Pancreas (tissue), 10 donors: ENCODE measurements around the gene JMJD8. TPM values are rescaled to one million over a fixed set of nuclear protein-coding genes. Genes with fewer than 3 reads are reported as not detected.
A peak's percentile ranks its signal among the peaks of the same experiment; 100 is the strongest.

Experiments
- ATAC-seq, 4 donors: fragments of 200-7000 bp; cut with Tn5 transposase; one replicate each; pipeline versions ENCODE4 v1.8.0 to v1.9.1; 2020; ENCODE audit warnings: mild to moderate bottlenecking in 4 of 4, moderate library complexity in 4 of 4
- DNase-seq, 6 donors: peaks; one replicate each; pipeline ENCODE4 v3.0.0-alpha.2; 2020
- FAIRE-seq: peaks from 2 replicates; lab custom pipeline; 2012; peaks lifted over from hg19 to GRCh38; lab: Jason Lieb, UNC
- H3K27ac ChIP-seq, 4 donors: fragments of 200-600 bp; sonication (generic); 1 replicate in 3 of 4; 2 replicates in 1 of 4; pipeline versions ENCODE4 v1.5.0 to v1.8.0; 2020
- H3K27me3 ChIP-seq, 4 donors: fragments of 200-600 bp; one replicate each; pipeline ENCODE4 v1.8.0; 2021
- H3K36me3 ChIP-seq, 3 donors: fragments of 200-600 bp; sonication (generic) in 1 of 3; one replicate each; pipeline versions ENCODE4 v1.5.0 to v1.8.0; 2020 to 2021
- H3K4me1 ChIP-seq, 3 donors: fragments of 200-600 bp; one replicate each; pipeline ENCODE4 v1.8.0; 2021
- H3K4me3 ChIP-seq, 4 donors: fragments of 200-600 bp; sonication (generic) in 2 of 4; one replicate each; pipeline versions ENCODE4 v1.5.0 to v1.8.0; 2020 to 2021
- H3K9me3 ChIP-seq, 4 donors: fragments of 200-600 bp; one replicate each; pipeline ENCODE4 v1.8.0; 2021
- WGBS, 2 donors: extraction: QIAGEN DNeasy Blood & Tissue Kit; methylation state at CpG; one replicate each; pipeline ENCODE4 v1.1.7; 2013; 5-methylcytosine and 5-hydroxymethylcytosine counted together
- intact Hi-C, 3 donors: fragments of 100-400 bp; cut with DNase I; formaldehyde crosslinking; loops; one replicate each; pipeline versions ENCODE4 v1.11.1 to v1.14.2; 2022
- polyA plus RNA-seq, 2 donors: library from polyadenylated mRNA; stranded (reverse); fragments of 200-250 nt; gene quantifications; one replicate each; pipeline ENCODE4 v1.2.3, GENCODE V29; 2013
- total RNA-seq, 6 donors: library from RNA; stranded (reverse); fragmentation: NEBNext Ultra II Directional in 4 of 6; extraction: Animal tissue kit (Norgen Biotek cat#: 25700) in 4 of 6; gene quantifications; one replicate each; pipeline versions ENCODE4 v1.2.1 to v1.2.4, GENCODE V29; 2021 to 2023
- TF ChIP-seq, protein P1 (sequence below), 4 donors: fragments of 200-600 bp; sonication (generic) in 3 of 4; IDR thresholded peaks; one replicate each; pipeline versions ENCODE4 v1.5.0 to v1.8.0; 2021; ENCODE audit warnings: antibody characterized with exemption in 4 of 4
- donor health status: healthy with polysubstance abuse.
- donor health status: DM: no; HTN: no; CAD: no; lungs with moderate emphysema.
- donor health status: DM: no; HTN: no; CAD: no.
- donor health status: control.
- donor health status: control.
- donor health status: Bipolar disorder and iron deficiency.
- donor health status: DM: yes; HTN: yes; CAD: no.
- donor health status: DM: no; HTN: no; CAD: no.
- donor health status: DM: no; HTN: no; CAD: no.
- donor health status: DM: yes; HTN: yes; CAD: no.

JMJD8 gene
- total and polyA plus RNA-seq, 8 donors = 25.0 to 50.2 (median 34.2) TPM

DNA sequence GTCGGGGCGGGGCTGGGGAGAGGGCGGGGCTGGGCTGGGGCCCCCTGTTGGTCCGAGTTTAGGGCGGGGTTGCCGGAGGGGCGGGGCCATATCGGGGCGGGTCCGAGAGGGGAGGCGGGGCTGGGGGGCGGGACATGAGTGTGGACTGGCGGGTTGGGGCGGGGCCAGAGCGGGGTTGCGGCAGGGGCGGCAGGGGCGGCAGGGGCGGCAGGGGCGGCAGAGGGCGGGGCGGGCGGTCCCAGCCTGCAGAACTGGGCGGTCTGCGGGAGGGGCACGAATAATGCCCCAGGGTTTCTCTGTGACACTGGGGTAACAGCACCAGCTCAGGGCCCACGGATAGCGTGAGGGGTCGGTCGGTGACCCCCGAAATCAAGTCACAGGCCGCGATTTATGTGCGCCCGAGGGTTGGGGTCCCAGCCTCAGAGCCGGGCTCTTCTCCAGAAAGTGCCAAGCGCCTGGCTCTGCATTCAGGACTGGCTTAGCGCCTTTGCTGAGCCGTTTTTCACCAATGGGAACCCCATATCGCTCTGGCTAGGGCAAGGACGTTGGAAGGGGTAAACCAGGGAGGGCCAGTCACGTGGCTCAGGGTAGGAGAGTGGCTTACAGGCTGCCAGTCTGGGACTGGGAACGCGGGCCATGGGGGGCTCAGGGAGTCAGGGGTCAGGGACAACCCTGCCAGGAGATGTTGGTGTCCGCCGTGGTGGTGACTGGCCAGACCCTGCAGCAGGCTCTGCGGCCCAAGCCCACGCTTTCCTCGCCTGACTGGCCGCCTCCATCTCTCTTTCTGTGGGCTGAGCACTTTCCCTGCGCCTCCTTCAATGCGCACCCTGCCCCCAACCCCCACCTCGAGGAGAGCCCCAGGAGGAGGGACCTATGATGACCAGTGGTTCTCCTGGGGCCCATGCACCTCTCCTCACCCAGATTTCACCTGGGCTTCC, 46.8 kb downstream of the JMJD8 start:
- H3K9me3 ChIP-seq = no peaks in the 10 kb centered on the region
- TF ChIP-seq, protein P1, sequence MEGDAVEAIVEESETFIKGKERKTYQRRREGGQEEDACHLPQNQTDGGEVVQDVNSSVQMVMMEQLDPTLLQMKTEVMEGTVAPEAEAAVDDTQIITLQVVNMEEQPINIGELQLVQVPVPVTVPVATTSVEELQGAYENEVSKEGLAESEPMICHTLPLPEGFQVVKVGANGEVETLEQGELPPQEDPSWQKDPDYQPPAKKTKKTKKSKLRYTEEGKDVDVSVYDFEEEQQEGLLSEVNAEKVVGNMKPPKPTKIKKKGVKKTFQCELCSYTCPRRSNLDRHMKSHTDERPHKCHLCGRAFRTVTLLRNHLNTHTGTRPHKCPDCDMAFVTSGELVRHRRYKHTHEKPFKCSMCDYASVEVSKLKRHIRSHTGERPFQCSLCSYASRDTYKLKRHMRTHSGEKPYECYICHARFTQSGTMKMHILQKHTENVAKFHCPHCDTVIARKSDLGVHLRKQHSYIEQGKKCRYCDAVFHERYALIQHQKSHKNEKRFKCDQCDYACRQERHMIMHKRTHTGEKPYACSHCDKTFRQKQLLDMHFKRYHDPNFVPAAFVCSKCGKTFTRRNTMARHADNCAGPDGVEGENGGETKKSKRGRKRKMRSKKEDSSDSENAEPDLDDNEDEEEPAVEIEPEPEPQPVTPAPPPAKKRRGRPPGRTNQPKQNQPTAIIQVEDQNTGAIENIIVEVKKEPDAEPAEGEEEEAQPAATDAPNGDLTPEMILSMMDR (IDR thresholded peaks at IDR 0.05) = no peak
- H3K36me3 ChIP-seq = peaks cover 0 to 8% (median 0%) of the 10 kb centered on the region in 3 donors
- ATAC-seq = peak; percentile 73 to 87 (median 79)
- no peak for FAIRE-seq
- DNase-seq = peak; percentile 89 to 97 (median 94)
- H3K27me3 ChIP-seq = no peaks in the 10 kb centered on the region
- peaks cover 8 to 11% (median 10%) of the 10 kb centered on the region in 3 donors for H3K4me1 ChIP-seq
- H3K27ac ChIP-seq = peak overlapping the region; percentile 83 to 97 (median 88)
- intact Hi-C loops = no loop called here
- H3K4me3 ChIP-seq = peak overlapping the region; percentile 72 to 84 (median 80)
- 15 to 16% methylated on average over 50 to 53 of the region's 53 CpGs for WGBS, 2 donors

- Histone ChIP-seq H3K9me3 (no peaks in the 10 kb centered on the region), H3K27ac (peak within 1 kb of the TSS; percentile 83 to 97 (median 88)), H3K36me3 (peaks cover 0 to 8% (median 0%) of the 10 kb centered on the region in 3 donors), H3K4me1 (peaks cover 8 to 11% (median 10%) of the 10 kb centered on the region in 3 donors), H3K4me3 (peak within 1 kb of the TSS; percentile 72 to 84 (median 80)), H3K27me3 (no peaks in the 10 kb centered on the region)
- DNase-seq (peak; percentile 93 to 98 (median 95)), FAIRE-seq (no peak), ATAC-seq (peak; percentile 83 to 92 (median 87))
- intact Hi-C loops = no loop called here
- 0 to 1% methylated on average over 81 to 91 of the region's 91 CpGs for WGBS, 2 donors
- TF ChIP-seq, protein P1 (IDR thresholded peaks at IDR 0.05) = no peak
Observed at GRCh38 chr16:636206-637080, 47.7 kb downstream of the JMJD8 start, which contains the start of gene METTL26. Gene METTL26 (minus strand): TSS chr16:636305. CDS start chr16:636290, 15 bp downstream.

DNA sequence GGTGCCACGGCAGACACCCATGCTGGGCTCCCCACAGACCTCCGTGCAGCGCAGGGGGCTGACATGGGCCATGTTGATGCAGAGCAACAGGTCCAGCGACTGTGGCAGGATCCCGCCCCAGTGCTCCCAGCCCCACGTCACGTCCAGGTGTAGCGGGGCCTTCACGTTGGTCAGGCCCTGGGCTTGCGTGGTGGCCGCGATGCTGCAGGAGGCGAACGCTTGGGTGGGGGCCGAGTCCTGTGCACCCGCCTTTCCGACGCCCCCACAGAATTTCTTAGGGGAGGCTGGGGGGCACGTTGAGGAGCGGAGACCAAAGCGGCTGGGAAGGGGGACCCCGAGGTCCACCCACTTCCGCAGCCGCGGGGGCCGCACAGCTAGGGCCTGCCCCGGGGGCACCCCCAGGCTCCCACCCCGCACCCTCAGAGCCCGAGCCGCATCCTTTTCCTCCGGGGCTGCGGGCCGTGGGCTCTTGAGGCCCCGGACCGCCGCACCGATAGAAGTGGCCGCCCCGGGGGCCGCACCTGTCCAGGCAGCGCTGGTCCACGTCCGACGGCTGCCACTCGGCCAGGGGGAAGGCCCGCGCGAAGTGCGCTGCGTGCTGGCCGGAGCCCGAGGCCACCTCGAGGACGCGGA, 48.4 kb downstream of the JMJD8 start:
- WGBS, 2 donors = 4 to 6% methylated on average over 44 to 55 of the region's 55 CpGs
- no peak for ATAC-seq
- TF ChIP-seq, protein P1 (IDR thresholded peaks at IDR 0.05) = no peak

GRCh38 chr16:634996-635395, 49.1 kb downstream of the JMJD8 start:
- WGBS, 2 donors = 84 to 90% methylated on average over 7 of the region's 7 CpGs
- Histone ChIP-seq H3K36me3 (peaks cover 0 to 8% (median 0%) of the 10 kb centered on the region in 3 donors), H3K4me3 (peak overlapping the region in 2 of 4 donors; percentile 78 to 81), H3K4me1 (peaks cover 12 to 16% (median 14%) of the 10 kb centered on the region in 3 donors), H3K27ac (no peak overlapping the region), H3K9me3 (no peaks in the 10 kb centered on the region), H3K27me3 (no peaks in the 10 kb centered on the region)
- TF ChIP-seq, protein P1 (IDR thresholded peaks at IDR 0.05) = no peak
- ATAC-seq = no peak
- FAIRE-seq = no peak
- intact Hi-C loops = no loop called here
- peak in 1 of 6 donors; percentile 67 for DNase-seq

More for the DNA sequence above, 48.4 kb downstream of the JMJD8 start:
- Histone ChIP-seq H3K27ac (peak overlapping the region; percentile 83 to 97 (median 88)), H3K36me3 (peaks cover 0 to 8% (median 0%) of the 10 kb centered on the region in 3 donors), H3K9me3 (no peaks in the 10 kb centered on the region), H3K4me3 (peak overlapping the region; percentile 72 to 84 (median 80)), H3K4me1 (peaks cover 12 to 16% (median 14%) of the 10 kb centered on the region in 3 donors), H3K27me3 (no peaks in the 10 kb centered on the region)
- intact Hi-C loops = no loop called here
- peak in 2 of 6 donors; percentile 58 to 67 for DNase-seq
- no peak for FAIRE-seq
